ENCODE measurements around the gene APH1B.

APH1B gene

GRCh38 chr15:63335543-63336240, 58.3 kb downstream of the APH1B start:
- Histone ChIP-seq H3K9ac (ENCODE audit: low read length) (peak overlapping the region; percentile 57), H3K4me1 (ENCODE audit: control insufficient read depth, insufficient read depth, low read depth, low read length) (peaks cover 24% of the 10 kb centered on the region), H2AFZ (ENCODE audit: low read depth, low read length) (no peak overlapping the region), H3K14ac (ENCODE audit: low read length in 2 of 2) (no peak overlapping the region), H4K91ac (ENCODE audit: low read length) (no peak overlapping the region), H3K36me3 (ENCODE audit: control insufficient read depth in 1 of 2, insufficient read depth in 2 of 2, low read depth in 1 of 2, low read length in 2 of 2) (peaks cover 12 to 93% of the 10 kb centered on the region in 2 experiments), H3K27me3 (ENCODE audit: control insufficient read depth in 1 of 2, insufficient read depth in 1 of 2, low read length in 2 of 2) (no peaks in the 10 kb centered on the region), H2AK5ac (ENCODE audit: low read length, severe bottlenecking) (peak overlapping the region; percentile 71), H3K79me1 (replicated peaks; ENCODE audit: low read length, poor library complexity, severe bottlenecking) (no peaks in the 10 kb centered on the region), H2BK15ac (ENCODE audit: low read depth, poor library complexity, severe bottlenecking) (no peak overlapping the region), H2BK120ac (ENCODE audit: low read depth, low read length) (no peak overlapping the region), H4K8ac (ENCODE audit: low read length) (no peak overlapping the region), H2BK5ac (ENCODE audit: low read depth, low read length, poor library complexity, severe bottlenecking) (no peak overlapping the region), H3K4me3 (ENCODE audit: insufficient read depth in 1 of 2, low read depth in 1 of 2, low read length in 2 of 2) (no peak overlapping the region), H3K4ac (ENCODE audit: low read depth in 1 of 2, low read length in 2 of 2) (no peak overlapping the region), H3K18ac (ENCODE audit: low read depth in 1 of 2, low read length in 2 of 2) (no peak overlapping the region), H3K4me2 (ENCODE audit: low read length, poor library complexity, severe bottlenecking) (no peak overlapping the region), H3K23ac (ENCODE audit: low read length in 2 of 2) (no peak overlapping the region), H2BK12ac (ENCODE audit: low read length in 2 of 2) (no peak overlapping the region), H3K9me3 (ENCODE audit: control insufficient read depth, low read length) (no peaks in the 10 kb centered on the region), H3K27ac (ENCODE audit: low read length, poor library complexity, severe bottlenecking) (no peak overlapping the region)
- WGBS, result 86% methylated on average over 8 of the region's 8 CpGs
- no peak for DNase-seq

- no peak overlapping the region for H3K4ac ChIP-seq (ENCODE audit: low read depth in 1 of 2, low read length in 2 of 2)
- H3K9me3 ChIP-seq (ENCODE audit: control insufficient read depth, low read length), result no peaks in the 10 kb centered on the region
- H3K9ac ChIP-seq (ENCODE audit: low read length), result no peak overlapping the region
- H2BK12ac ChIP-seq (ENCODE audit: low read length in 2 of 2), result no peak overlapping the region
- H3K27me3 ChIP-seq (ENCODE audit: control insufficient read depth in 1 of 2, insufficient read depth in 1 of 2, low read length in 2 of 2), result no peaks in the 10 kb centered on the region
- no peak overlapping the region for H2BK120ac ChIP-seq (ENCODE audit: low read depth, low read length)
- H4K91ac ChIP-seq (ENCODE audit: low read length), result no peak overlapping the region
- H2AK5ac ChIP-seq (ENCODE audit: low read length, severe bottlenecking), result no peak overlapping the region
- H3K4me1 ChIP-seq (ENCODE audit: control insufficient read depth, insufficient read depth, low read depth, low read length), result peaks cover 30% of the 10 kb centered on the region
- H3K4me3 ChIP-seq (ENCODE audit: insufficient read depth in 1 of 2, low read depth in 1 of 2, low read length in 2 of 2), result no peak overlapping the region
- WGBS, result 88% methylated on average over 4 of the region's 4 CpGs
- H3K14ac ChIP-seq (ENCODE audit: low read length in 2 of 2), result no peak overlapping the region
- no peak overlapping the region for H4K8ac ChIP-seq (ENCODE audit: low read length)
- H3K18ac ChIP-seq (ENCODE audit: low read depth in 1 of 2, low read length in 2 of 2), result no peak overlapping the region
- no peaks in the 10 kb centered on the region for H3K79me1 ChIP-seq (replicated peaks; ENCODE audit: low read length, poor library complexity, severe bottlenecking)
- H3K27ac ChIP-seq (ENCODE audit: low read length, poor library complexity, severe bottlenecking), result no peak overlapping the region
- no peak overlapping the region for H3K4me2 ChIP-seq (ENCODE audit: low read length, poor library complexity, severe bottlenecking)
- no peak for DNase-seq
- H3K36me3 ChIP-seq (ENCODE audit: control insufficient read depth in 1 of 2, insufficient read depth in 2 of 2, low read depth in 1 of 2, low read length in 2 of 2), result peaks cover 12 to 93% of the 10 kb centered on the region in 2 experiments
- H2BK5ac ChIP-seq (ENCODE audit: low read depth, low read length, poor library complexity, severe bottlenecking), result no peak overlapping the region
- H2AFZ ChIP-seq (ENCODE audit: low read depth, low read length), result no peak overlapping the region
- H2BK15ac ChIP-seq (ENCODE audit: low read depth, poor library complexity, severe bottlenecking), result no peak overlapping the region
- H3K23ac ChIP-seq (ENCODE audit: low read length in 2 of 2), result no peak overlapping the region
Observed at GRCh38 chr15:63337046-63337445, 59.6 kb downstream of the APH1B start.

GRCh38 chr15:63338170-63338569, 60.8 kb downstream of the APH1B start:
- Histone ChIP-seq H3K23ac (ENCODE audit: low read length in 2 of 2) (no peak overlapping the region), H2AFZ (ENCODE audit: low read depth, low read length) (no peak overlapping the region), H3K9ac (ENCODE audit: low read length) (peak overlapping the region; percentile 12), H3K18ac (ENCODE audit: low read depth in 1 of 2, low read length in 2 of 2) (no peak overlapping the region), H3K9me3 (ENCODE audit: control insufficient read depth, low read length) (no peaks in the 10 kb centered on the region), H2BK12ac (ENCODE audit: low read length in 2 of 2) (no peak overlapping the region), H3K4ac (ENCODE audit: low read depth in 1 of 2, low read length in 2 of 2) (no peak overlapping the region), H3K27me3 (ENCODE audit: control insufficient read depth in 1 of 2, insufficient read depth in 1 of 2, low read length in 2 of 2) (no peaks in the 10 kb centered on the region), H4K91ac (ENCODE audit: low read length) (no peak overlapping the region), H4K8ac (ENCODE audit: low read length) (no peak overlapping the region), H3K4me3 (ENCODE audit: insufficient read depth in 1 of 2, low read depth in 1 of 2, low read length in 2 of 2) (no peak overlapping the region), H3K14ac (ENCODE audit: low read length in 2 of 2) (no peak overlapping the region), H2BK5ac (ENCODE audit: low read depth, low read length, poor library complexity, severe bottlenecking) (no peak overlapping the region), H3K4me1 (ENCODE audit: control insufficient read depth, insufficient read depth, low read depth, low read length) (peaks cover 25% of the 10 kb centered on the region), H2AK5ac (ENCODE audit: low read length, severe bottlenecking) (no peak overlapping the region), H3K36me3 (ENCODE audit: control insufficient read depth in 1 of 2, insufficient read depth in 2 of 2, low read depth in 1 of 2, low read length in 2 of 2) (peaks cover 12 to 92% of the 10 kb centered on the region in 2 experiments), H3K79me1 (replicated peaks; ENCODE audit: low read length, poor library complexity, severe bottlenecking) (no peaks in the 10 kb centered on the region), H3K27ac (ENCODE audit: low read length, poor library complexity, severe bottlenecking) (peak overlapping the region; percentile 26), H3K4me2 (ENCODE audit: low read length, poor library complexity, severe bottlenecking) (no peak overlapping the region), H2BK15ac (ENCODE audit: low read depth, poor library complexity, severe bottlenecking) (no peak overlapping the region), H2BK120ac (ENCODE audit: low read depth, low read length) (no peak overlapping the region)
- no peak for DNase-seq

- H3K4me2 ChIP-seq (ENCODE audit: low read length, poor library complexity, severe bottlenecking), result no peak overlapping the region
- no peak overlapping the region for H3K4ac ChIP-seq (ENCODE audit: low read depth in 1 of 2, low read length in 2 of 2)
- no peak overlapping the region for H3K9ac ChIP-seq (ENCODE audit: low read length)
- no peak overlapping the region for H3K23ac ChIP-seq (ENCODE audit: low read length in 2 of 2)
- H2BK120ac ChIP-seq (ENCODE audit: low read depth, low read length), result no peak overlapping the region
- H2BK15ac ChIP-seq (ENCODE audit: low read depth, poor library complexity, severe bottlenecking), result no peak overlapping the region
- no peak overlapping the region for H3K18ac ChIP-seq (ENCODE audit: low read depth in 1 of 2, low read length in 2 of 2)
- H3K9me3 ChIP-seq (ENCODE audit: control insufficient read depth, low read length), result no peaks in the 10 kb centered on the region
- no peak for DNase-seq
- H3K36me3 ChIP-seq (ENCODE audit: control insufficient read depth in 1 of 2, insufficient read depth in 2 of 2, low read depth in 1 of 2, low read length in 2 of 2), result peaks cover 12 to 90% of the 10 kb centered on the region in 2 experiments
- no peak overlapping the region for H4K8ac ChIP-seq (ENCODE audit: low read length)
- H4K91ac ChIP-seq (ENCODE audit: low read length), result no peak overlapping the region
- no peak overlapping the region for H2BK5ac ChIP-seq (ENCODE audit: low read depth, low read length, poor library complexity, severe bottlenecking)
- 91% methylated on average over 9 of the region's 10 CpGs for WGBS
- H3K79me1 ChIP-seq (replicated peaks; ENCODE audit: low read length, poor library complexity, severe bottlenecking), result no peaks in the 10 kb centered on the region
- H3K4me3 ChIP-seq (ENCODE audit: insufficient read depth in 1 of 2, low read depth in 1 of 2, low read length in 2 of 2), result no peak overlapping the region
- no peak overlapping the region for H2AFZ ChIP-seq (ENCODE audit: low read depth, low read length)
- no peak overlapping the region for H2BK12ac ChIP-seq (ENCODE audit: low read length in 2 of 2)
- no peak overlapping the region for H3K27ac ChIP-seq (ENCODE audit: low read length, poor library complexity, severe bottlenecking)
- no peak overlapping the region for H3K14ac ChIP-seq (ENCODE audit: low read length in 2 of 2)
- H2AK5ac ChIP-seq (ENCODE audit: low read length, severe bottlenecking), result peak overlapping the region; percentile 40
- no peaks in the 10 kb centered on the region for H3K27me3 ChIP-seq (ENCODE audit: control insufficient read depth in 1 of 2, insufficient read depth in 1 of 2, low read length in 2 of 2)
- peaks cover 25% of the 10 kb centered on the region for H3K4me1 ChIP-seq (ENCODE audit: control insufficient read depth, insufficient read depth, low read depth, low read length)
Observed at GRCh38 chr15:63339006-63339766, 61.8 kb downstream of the APH1B start.
